NCI-H510A (cell line): ENCODE results near the gene SLC27A2.

Experiments used
- DNase-seq: peaks from one replicate; lab custom pipeline; 2025; lab: John Stamatoyannopoulos, UW

SLC27A2 gene

GRCh38 chr15:50241684-50242450 is 59.9 kb downstream of the SLC27A2 start:
- no peak for DNase-seq

DNA sequence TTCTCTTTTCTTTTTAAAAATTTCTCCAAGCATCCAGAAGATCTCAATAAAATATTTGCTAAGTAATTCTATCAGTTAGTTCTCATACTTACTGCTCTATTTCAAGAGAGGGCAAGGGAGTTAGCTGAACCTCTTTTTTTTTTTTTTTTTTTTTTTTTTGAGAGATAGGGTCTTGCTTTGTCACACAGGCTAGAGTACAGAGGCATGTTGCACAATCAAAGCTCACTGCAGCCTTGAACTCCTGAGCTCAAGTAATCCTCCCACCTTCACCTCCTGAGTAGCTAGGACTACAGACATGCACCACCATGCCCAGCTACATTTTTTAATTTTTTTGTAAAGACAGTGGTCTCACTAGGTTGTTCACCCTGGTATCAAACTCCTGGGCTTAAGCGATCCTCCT is 62.2 kb downstream of the SLC27A2 start:
- DNase-seq: no peak

DNA sequence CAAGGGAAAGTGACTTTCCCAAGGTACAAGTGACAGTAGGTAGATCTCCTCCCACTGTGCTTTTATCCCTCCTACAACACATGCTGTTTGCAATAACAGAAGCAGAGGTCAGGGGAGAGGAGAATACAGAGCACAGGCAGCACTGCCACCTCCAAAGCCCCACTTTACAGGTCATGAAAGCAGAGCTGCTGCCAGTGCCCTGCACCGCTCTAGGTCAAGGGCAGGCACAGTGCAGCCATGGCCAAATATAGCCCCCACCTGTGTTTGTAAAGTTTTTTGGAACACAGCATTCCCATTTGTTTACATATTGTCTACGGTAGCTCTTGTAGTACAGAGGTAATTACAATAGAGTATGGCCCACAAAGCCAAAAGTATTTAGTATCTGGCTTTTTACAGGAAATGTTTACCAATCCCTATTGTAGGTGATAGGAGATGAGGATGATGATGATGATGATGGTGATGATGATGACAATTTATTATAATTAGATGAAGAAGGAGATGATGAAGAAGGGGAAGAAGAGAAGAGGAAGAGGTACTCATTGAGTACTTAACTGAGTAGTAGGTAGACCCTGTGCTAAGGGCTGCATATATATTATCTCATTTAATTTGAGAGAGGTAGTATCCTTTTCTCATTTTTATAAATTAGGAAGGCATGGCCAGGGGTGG is 63.1 kb downstream of the SLC27A2 start:
- no peak for DNase-seq

- no peak for DNase-seq
Observed at GRCh38 chr15:50246631-50247030, 64.6 kb downstream of the SLC27A2 start.

DNA sequence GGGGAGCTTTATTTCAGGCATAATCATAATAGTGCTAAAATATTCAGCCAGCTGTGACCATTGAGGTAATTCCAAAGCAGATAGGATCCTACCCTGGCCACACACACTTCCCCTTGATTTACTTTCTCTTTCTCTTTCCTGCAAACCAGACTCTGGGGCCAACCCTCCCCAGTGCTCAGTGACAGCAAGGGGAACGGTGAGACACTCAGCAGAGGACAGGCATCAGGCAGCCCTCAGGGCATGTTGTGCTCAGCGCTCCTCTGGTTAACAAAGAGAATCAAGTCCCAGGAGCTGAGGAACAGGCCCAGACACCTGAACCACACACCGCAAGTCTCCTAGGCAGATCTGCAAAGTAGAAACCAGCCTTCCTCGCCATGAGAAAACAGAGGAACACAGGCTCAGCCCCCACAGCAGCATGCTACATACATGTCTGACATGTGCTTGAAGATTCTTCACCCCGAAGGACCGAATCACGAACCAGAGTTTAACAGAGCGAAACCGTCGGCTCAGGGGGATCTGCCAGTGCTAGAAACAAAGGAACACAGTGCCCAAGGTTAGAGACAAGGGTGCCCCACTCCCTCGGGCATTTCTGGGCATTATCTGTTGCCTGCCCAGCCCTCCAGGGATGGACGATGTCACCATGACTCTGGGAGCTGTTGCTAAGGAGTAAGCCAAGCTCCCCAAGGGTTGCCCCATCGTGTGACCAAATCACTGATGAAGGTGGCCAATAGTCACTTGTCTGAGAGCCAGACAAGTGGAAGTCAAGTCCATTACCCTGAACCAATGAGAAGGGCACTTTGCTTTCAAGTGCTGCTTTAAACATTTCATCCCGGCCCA is 66.0 kb downstream of the SLC27A2 start:
- no peak for DNase-seq

- no peak for DNase-seq
Observed at GRCh38 chr15:50248994-50249582, 67.1 kb downstream of the SLC27A2 start.

- DNase-seq: no peak
Observed at GRCh38 chr15:50249704-50250103, 67.7 kb downstream of the SLC27A2 start.

DNA sequence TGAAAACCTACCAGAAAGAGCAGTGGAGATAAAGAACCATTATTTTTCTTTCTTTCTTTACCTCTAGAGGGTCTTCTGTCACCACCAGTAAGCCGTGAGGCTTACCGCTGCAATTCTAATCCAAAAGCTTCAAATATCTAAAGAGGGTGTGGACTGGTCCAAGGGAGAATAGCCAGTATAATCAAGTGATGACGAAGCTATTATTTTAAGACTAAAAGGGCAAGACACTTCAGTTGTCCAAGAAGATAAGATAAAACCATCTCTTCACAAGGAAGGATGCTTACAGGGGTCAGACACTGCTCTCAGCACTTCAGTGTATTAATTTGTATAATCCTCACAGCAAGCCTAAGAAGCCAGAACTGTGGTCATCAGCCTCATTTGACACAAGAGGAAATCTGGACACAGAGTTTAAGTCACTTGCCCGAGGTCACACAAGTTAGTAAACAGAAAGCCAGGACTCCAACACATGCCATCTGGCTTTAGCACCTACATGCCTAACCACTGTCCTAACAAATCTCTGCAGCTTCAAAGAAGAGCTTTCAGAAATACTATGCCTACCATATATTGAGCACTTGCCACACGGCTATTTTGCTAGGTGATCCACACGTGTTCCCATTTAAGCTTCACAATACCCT is 68.9 kb downstream of the SLC27A2 start:
- no peak for DNase-seq

- no peak for DNase-seq
Observed at GRCh38 chr15:50251638-50252182, 69.7 kb downstream of the SLC27A2 start.

GRCh38 chr15:50252556-50252955 is 70.6 kb downstream of the SLC27A2 start:
- DNase-seq: no peak

DNA sequence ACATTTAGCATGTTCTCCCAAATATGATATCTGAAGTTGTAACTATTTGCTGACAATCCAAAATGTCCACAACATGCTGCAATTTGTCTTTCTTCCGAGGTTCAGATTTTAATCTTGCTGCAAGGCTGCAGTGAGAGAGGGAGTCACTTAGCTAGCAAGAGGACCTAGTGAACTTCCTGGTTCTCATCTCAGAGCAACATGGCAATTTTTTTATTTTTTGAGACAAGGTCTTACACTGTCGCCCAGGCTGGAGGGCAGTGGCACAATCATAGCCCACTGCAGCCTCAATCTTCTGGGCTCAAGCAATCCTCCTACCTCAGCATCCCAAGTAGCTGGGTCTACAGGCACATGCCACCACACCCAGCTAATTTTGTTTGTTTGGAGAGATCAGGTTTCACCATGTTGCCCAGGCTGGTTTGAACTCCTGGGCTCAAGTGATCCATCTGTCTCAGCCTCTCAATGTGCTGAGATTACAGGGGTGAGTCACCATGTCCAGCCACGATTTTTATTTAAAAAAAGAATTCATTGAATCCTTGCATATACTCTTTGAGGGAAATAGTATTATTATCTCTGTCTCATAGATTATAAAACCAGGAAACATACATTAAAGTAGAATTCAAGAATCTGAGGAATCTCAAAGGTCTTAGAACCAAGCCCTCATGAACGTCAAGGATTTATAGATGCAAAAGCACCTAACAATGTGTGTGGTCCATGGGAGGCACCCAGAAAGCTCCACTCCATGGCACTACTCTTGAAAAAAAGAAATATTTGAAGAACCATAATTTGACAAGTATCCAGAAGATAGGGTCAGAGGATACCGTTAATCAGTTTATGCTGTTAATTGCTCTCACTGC is 74.4 kb downstream of the SLC27A2 start:
- DNase-seq: no peak

GRCh38 chr15:50257332-50257731 is 75.3 kb downstream of the SLC27A2 start:
- DNase-seq: no peak

- DNase-seq: no peak
Observed at GRCh38 chr15:50257924-50258323, 75.9 kb downstream of the SLC27A2 start.

DNA sequence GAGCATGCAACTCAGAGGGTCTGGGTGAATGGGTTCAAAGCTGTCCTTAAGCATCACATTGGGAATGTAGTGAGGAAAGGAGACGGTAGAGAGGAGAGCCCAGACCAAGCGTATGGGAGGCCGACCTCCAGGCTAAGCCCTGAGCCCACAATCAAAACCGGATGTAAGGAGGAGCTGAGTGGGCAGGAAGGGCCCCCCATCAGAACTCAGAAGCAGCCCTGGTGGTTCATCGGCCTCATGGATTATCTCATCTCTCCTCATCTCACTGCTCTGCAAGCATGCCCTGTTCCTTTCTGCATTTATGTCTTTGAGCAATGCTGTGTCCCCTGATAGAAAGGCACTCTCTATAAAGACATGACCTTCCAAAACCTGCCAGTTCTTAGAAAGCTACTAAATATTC is 77.3 kb downstream of the SLC27A2 start:
- no peak for DNase-seq

- DNase-seq: no peak
Observed at GRCh38 chr15:50260969-50261496, 79.0 kb downstream of the SLC27A2 start.

- no peak for DNase-seq
Observed at GRCh38 chr15:50261981-50262380, 80.0 kb downstream of the SLC27A2 start.

DNA sequence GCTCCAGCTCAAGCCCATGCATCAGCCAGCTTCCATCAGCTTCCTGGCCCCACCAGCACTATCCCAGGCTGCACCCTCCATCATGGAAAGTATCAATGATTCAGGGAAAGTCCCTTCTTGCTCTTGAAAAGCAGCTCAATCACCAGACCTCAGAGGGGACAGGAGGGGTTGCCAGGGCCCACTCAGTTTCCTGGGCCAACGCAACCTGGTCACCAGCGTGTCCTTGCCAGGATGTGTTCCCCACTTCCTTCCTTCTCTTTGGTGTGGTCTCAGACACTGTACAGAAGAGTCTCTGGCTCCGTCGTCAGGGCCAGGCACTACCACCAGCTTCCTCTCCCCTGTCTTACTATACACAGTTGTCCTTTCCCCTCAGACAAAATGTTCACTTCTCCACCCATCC is 80.5 kb downstream of the SLC27A2 start:
- no peak for DNase-seq

DNA sequence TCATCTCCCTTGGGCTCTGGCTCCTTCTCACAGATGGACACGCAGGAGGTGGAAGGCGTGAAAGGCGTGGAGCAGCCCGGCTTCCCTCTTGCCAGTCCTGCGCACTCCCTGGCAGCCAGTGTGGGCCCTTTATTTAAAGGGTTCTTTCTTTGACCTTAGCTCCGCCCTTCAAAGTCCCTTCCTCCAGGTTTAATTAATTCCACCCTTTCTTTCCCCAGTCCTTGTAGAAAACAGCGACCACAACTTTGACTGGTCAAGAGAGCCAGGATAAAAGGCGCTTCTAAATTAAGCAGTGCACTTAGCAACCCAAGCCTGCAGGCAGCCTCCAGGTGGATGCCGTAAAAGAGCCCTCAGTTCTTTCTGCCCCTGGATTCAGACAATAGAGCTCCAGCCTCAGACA is 83.6 kb downstream of the SLC27A2 start, which contains the start of gene HDC:
HDC (minus strand) TSS at position 107 of the 400 bp plus-strand sequence; CDS start at position 4, 103 bp downstream.
- DNase-seq: no peak

DNA sequence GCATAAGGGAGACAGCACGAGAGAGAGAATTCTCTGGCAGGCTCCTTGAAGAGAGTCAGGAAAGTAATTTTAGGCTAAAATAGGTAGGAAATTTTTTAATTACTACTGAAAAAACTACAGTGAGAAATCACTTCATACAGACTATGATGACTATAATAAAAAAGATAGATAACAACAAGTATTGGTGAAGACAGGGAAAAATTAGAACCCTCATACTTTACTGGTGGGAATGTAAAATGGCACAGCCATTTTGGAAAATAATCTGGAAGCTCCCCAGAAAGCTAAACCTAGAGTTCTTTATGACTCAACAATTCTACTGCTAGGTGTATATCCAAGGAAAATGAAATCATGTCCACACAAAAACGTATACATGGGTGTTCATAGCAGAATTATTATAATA is 85.6 kb downstream of the SLC27A2 start:
- DNase-seq: no peak

- DNase-seq: no peak
Observed at GRCh38 chr15:50275091-50275490, 93.1 kb downstream of the SLC27A2 start.
